Activated T-cell treated with anti-CD3 and anti-CD28 coated beads, Interleukin-2, amount 50 U/mL, for 1 hour (primary cell): Measurements from ENCODE around the gene MIER2.
"Not testable (repeated sequence)": the region's sequence is repeated elsewhere in the genome, so short reads cannot be mapped to it uniquely, and the experiment has no call there.

Experiments
- DNase-seq: peaks from one replicate; pipeline ENCODE4 v3.0.0-alpha.2; 2020

MIER2 gene

GRCh38 chr19:281156-281853, 63.3 kb downstream of the MIER2 start:
- DNase-seq: no peak

DNA sequence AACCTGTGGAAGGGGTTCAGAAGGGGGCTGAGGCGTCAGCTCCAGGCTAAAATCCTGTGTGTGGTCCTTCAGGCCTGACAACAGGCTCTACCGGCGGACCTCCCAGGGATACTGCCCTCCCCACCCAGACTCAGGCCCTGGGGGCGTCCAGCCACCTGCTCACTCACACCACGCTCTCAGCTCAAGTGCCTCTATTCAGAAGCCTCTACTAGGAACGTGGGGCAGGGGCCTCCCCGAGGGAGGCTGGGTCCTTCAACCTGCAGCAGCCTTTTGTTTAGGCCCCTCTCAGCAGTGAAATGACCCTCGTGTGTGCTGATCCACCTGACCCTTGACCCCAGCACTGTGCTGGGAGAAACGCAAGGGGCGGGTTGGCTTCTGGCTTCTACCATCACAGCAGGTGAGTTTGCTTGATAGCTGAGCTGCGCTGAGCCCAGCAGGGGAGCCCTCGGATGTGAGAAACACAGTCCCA, 64.0 kb downstream of the MIER2 start:
- no peak for DNase-seq

- DNase-seq: no peak
Observed at GRCh38 chr19:279656-280055, 64.9 kb downstream of the MIER2 start.

GRCh38 chr19:279231-279630, 65.4 kb downstream of the MIER2 start:
- DNase-seq: no peak

DNA sequence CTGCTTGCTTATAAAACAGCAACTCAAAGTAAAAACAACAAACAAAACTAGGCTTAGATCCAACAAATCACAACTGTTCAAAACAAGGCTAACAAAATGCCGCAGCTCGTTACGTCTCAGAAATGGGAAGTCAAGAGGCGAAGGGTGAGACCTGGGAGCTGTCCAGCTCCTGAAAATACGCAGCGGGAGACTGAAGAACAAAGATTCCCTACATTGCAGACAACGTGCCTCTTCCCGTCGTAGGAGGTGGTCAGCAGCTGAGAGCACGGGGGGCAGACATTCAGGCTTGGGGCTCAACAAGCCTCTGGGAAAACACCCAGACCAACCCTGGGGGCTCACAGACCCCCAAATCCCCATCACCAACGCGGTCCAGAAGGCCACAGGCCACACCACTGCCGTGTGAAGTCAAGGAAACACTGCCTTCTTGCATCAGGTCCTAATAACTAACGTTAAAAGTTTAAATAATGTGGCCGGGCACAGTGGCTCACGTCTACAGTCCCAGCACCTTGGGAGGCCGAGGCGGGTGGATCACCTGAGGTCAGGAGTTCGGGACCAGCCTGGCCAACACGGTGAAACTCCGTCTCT, 66.9 kb downstream of the MIER2 start:
- DNase-seq: no peak

- DNase-seq: no peak
Observed at GRCh38 chr19:277131-277530, 67.5 kb downstream of the MIER2 start.

DNA sequence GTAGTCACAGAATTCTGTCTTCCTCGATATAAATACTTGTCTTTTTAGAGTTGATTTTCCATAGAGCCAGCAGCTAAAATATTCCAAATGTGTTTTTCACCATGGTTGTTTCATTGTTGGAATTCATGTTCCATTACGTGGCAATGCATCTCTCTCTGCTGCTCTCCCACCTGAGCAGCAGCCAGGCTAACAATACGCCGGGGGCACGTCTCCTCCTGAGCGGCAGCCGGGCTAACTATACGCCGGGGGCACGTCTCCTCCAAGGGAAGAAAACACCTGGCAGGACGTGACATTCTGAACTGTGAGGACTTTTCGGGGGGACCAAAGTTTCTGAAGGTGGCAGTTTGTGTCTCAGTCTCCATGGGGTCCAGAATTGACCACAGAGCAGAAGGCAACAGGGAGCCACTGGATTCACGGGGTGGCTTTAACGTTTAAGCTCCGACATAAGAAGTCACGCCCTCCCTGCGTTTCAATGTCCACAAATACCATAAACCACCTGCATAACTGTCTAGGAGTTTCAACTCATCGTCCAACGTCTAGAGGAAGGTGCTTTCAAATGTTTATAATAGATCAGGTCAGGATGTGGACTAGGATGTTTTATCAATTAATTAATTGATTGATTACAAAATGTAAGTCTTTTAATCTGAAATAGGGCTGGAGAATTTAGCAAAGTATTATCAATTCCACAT, 68.5 kb downstream of the MIER2 start:
- DNase-seq: no peak

DNA sequence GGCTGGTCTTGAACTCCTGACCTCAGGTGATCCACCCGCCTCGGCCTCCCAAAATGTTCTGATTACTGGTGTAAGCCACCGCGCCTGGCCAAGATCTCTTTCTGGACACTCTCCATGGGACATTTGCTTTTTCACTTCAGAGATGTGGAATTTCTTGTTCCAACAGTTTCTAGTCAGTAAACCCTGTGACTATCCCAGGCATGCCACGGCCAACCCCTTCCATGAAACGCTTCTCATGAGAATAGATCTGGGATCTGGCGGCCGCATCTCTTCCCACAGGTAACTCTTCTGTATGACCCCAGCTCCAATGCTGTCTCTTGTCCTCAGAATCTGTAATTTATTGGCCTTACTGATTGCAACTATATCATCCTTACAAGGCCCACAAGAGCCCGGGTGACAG, 69.6 kb downstream of the MIER2 start:
- DNase-seq: no peak

GRCh38 chr19:273393-273792, 71.2 kb downstream of the MIER2 start:
- DNase-seq: no peak

DNA sequence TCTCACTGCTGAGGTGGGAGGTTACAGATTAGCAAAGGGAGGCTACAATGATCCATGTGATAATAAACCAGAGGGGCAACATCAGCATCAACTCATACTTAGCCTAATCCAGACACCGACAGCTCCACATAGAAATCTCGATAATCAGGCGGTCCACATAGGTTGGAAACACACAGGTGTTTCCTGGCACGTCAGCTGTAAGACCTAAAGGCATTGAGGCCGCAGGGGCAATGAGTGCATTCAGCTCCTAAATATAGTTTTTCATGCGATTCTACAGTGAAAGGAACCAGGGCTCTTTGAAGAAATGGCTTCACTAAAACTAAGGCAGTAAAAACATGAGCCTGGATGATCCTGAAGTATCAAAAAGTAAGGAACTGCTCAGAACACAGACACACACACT, 72.7 kb downstream of the MIER2 start:
- DNase-seq: no peak

DNA sequence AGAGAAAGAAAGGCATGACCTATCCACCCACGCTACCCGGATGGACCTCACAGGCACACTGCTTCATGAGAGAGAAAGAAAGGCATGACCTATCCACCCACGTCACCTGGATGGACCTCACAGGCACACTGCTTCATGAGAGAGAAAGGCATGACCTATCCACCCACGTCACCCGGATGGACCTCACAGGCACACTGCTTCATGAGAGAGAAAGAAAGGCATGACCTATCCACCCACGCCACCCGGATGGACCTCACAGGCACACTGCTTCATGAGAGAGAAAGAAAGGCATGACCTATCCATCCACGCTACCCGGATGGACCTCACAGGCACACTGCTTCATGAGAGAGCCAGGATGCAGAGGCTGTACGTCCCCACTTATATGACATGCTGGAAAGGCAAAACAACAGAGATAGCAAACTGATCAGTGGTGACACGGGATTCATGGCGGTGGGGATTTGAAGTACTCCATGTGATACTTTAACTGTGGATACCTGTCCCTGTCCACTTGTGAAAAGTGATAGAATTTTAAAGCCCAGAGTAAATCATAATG, 73.8 kb downstream of the MIER2 start:
- DNase-seq: not testable (repeated sequence)

- no peak for DNase-seq
Observed at GRCh38 chr19:269241-269640, 75.4 kb downstream of the MIER2 start.

- DNase-seq: no peak
Observed at GRCh38 chr19:262125-262524, 82.5 kb downstream of the MIER2 start.

GRCh38 chr19:256804-257203, 87.8 kb downstream of the MIER2 start:
- not testable (repeated sequence) for DNase-seq
